ENCODE measurements around the gene PAGR1.
"Not testable (repeated sequence)": the region's sequence is repeated elsewhere in the genome, so short reads cannot be mapped to it uniquely, and the experiment has no call there.

Gene PAGR1

DNA sequence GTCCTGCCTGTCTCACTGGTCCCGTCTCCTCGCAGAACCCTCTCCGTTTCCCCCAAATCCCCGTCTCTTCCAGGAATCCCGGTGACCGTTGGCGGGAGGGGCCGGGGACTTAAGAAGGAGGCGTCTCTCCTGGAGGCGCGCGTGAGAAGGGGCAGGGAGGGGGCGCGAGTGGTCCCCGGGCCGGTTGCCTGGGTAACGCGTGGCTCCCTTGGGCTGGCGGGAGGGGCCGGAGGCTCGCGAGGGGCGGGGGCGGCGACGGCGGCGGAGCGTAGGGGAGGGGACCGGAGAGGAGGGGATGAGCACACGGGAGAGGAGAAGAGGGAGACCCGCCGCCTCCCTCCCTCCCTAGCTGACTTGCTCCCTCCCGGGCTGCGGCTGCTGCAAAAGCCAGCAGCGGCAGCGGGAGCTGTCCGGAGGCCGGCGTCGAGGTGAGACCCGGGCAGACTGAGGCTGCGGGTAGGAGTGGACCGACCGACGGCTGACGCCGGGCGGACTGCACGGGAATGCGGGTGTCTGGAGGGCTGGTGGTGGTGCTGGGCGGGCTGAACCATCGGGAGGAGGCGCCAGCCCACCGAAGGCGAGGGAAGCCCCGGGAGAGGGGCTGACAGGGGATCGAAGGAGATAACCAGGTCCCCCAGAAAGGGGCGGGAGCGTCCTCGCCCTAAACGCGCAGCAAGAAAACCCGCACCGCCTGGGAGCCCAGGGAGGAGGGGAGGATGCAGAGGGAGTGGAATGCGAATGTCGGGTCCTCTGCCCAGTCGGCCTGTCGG lies 3.9 kb upstream of the PAGR1 start, which contains the start of gene PRRT2:
TSS of gene PRRT2 (plus strand) at position 298 of the 770 bp plus-strand sequence. CDS start 862 bp downstream, outside the sequence.
- DNase-seq (ENCODE audit: low read depth in 3 of 3) = no peak

DNA sequence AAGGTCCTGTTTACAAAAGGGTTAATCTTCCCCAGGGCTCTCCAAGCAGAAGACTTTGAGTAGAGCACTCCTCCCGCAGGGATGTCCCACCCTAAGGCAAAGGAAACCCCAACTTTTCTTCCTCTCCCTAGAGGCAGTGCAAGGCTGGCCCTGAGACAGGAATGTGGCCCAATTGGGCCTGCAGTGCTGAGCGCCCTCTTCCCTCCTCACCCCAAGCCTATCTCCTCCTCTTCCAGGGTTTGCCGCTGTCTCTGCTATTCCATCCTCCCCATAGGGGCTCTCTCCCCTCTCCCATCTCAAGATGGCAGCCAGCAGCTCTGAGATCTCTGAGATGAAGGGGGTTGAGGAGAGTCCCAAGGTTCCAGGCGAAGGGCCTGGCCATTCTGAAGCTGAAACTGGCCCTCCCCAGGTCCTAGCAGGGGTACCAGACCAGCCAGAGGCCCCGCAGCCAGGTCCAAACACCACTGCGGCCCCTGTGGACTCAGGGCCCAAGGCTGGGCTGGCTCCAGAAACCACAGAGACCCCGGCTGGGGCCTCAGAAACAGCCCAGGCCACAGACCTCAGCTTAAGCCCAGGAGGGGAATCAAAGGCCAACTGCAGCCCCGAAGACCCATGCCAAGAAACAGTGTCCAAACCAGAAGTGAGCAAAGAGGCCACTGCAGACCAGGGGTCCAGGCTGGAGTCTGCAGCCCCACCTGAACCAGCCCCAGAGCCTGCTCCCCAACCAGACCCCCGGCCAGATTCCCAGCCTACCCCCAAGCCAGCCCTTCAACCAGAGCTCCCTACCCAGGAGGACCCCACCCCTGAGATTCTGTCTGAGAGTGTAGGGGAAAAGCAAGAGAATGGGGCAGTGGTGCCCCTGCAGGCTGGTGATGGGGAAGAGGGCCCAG lies 3.0 kb upstream of the PAGR1 start:
- DNase-seq (ENCODE audit: low read depth in 3 of 3) = no peak

DNA sequence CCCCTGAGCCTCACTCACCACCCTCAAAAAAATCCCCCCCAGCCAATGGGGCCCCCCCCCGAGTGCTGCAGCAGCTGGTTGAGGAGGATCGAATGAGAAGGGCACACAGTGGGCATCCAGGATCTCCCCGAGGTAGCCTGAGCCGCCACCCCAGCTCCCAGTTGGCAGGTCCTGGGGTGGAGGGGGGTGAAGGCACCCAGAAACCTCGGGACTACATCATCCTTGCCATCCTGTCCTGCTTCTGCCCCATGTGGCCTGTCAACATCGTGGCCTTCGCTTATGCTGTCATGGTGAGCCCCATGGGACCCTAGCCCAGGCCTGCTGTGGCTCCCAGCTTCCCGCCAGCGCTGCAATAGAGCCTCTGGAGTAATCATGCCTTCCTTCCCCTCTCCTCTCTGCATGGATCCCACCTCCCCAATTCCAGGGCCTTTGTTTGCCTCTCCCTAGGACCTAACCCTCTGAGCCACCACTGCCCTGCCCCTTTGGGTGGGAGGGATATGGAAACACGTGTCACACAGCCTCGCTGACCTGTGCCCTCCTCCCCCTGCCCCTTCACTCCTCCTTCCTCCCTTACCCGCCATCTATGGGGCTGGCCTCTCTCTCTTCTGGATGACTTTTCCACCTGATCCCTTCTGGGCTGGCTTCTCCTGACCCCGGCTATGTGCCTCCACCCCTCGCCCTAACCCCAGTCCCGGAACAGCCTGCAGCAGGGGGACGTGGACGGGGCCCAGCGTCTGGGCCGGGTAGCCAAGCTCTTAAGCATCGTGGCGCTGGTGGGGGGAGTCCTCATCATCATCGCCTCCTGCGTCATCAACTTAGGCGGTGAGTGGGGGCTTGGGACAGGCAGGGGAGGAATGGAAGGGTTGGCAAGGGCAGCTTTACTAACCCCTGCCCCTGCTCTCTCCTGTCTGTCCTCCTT lies 2.0 kb upstream of the PAGR1 start:
- DNase-seq (ENCODE audit: low read depth in 3 of 3) = no peak

DNA sequence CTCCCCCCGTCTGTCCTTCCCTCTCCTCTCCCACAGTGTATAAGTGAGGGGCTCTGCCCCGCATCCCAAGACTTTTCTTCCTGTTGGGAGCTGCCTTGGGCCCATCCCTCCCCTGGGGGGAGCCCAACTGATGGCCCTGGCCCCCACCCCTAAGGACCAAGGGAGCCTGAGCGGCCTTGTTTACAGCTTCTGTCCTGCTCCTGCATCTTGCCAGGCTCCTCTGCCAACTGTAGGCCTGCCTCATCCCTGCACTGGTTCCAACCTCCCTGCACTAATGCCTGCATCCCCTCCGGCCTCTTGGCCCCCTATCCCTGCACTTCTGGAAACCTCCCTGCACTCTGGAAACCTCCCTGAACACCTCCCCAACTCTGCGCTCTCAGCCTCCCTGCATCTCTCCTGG lies 1.4 kb upstream of the PAGR1 start:
- no peak for DNase-seq (ENCODE audit: low read depth in 3 of 3)

DNA sequence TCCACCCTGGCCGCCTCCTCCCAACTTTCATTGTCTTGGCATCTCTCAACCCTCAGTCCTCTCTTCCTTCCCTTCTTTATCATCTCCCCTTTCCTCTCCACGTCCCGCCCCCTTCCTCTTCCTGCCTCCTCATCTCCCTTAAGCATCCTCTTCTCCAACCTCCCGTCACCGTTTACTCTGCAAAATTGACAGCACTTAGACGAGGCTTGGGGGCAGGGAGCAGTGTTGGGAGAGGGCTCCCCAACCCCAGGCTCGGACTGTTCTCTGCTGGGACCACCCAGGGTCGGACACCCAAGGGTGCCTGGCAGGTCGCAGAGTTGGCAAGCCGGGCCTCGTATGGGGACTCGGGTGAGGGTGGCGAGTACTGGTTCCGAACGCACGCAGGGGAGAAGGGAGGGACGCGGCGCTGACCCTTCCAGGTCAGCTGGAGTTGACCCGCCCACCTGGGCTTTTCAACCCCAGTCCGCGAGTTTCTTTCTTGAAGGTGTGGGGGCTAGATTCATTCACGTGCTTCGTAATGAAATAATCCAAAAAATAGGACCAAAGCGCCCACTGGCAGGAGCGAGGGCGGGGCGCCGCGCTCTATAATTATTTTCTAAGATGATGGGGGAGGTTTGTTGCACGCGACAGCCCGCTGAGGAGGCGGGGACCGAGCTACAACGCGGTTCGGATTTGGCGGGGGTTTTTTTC lies 775 bp upstream of the PAGR1 start:
- no peak for DNase-seq (ENCODE audit: low read depth in 3 of 3)

DNA sequence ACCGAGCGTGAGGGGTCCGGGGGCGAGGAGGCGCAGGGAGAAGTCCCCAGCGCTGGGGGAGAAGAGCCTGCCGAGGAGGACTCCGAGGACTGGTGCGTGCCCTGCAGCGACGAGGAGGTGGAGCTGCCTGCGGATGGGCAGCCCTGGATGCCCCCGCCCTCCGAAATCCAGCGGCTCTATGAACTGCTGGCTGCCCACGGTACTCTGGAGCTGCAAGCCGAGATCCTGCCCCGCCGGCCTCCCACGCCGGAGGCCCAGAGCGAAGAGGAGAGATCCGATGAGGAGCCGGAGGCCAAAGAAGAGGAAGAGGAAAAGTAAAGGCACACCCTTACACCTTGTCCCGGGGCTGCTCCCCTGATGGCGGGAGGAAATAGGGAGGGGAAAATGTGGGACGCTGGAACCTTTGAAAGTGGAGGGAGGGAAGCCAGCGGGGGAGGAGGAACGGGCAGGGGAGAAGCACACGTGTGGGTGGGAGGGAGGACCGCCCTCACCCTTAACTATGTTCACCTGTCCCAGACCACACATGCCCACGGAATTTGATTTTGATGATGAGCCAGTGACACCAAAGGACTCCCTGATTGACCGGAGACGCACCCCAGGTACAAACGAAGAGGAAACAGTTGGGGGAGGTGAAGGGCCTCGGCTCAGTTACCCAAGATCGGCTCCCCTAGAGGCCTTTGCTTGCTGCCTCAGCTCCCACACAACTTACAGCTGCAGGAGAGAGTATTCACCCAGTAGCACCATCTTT lies 916 bp downstream of the PAGR1 start:
- DNase-seq (ENCODE audit: low read depth in 3 of 3) = no peak

DNA sequence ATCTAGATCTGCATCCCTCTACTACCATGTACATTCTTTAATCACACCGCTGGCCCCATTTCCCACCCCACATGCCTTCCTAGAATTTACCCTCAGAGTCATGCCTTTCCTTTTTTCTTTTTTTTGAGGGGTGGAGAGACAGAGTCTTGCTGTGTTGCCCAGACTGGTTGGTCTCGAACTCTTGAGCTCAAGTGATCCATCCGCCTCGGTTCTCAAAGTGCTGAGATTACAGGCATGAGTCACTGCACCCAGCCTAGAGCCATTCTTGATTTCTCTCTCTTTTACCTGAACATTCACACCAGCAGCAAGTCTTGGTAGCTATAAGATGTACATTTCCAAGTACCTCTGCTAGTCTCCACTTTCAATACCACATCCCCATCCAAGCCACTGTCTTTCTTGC lies 2.1 kb downstream of the PAGR1 start:
- DNase-seq (ENCODE audit: low read depth in 3 of 3) = no peak

DNA sequence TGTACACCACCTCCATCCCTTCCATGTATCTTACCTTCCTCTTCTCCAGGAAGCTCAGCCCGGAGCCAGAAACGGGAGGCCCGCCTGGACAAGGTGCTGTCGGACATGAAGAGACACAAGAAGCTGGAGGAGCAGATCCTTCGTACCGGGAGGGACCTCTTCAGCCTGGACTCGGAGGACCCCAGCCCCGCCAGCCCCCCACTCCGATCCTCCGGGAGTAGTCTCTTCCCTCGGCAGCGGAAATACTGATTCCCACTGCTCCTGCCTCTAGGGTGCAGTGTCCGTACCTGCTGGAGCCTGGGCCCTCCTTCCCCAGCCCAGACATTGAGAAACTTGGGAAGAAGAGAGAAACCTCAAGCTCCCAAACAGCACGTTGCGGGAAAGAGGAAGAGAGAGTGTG lies 3.6 kb downstream of the PAGR1 start:
- no peak for DNase-seq (ENCODE audit: low read depth in 3 of 3)

DNA sequence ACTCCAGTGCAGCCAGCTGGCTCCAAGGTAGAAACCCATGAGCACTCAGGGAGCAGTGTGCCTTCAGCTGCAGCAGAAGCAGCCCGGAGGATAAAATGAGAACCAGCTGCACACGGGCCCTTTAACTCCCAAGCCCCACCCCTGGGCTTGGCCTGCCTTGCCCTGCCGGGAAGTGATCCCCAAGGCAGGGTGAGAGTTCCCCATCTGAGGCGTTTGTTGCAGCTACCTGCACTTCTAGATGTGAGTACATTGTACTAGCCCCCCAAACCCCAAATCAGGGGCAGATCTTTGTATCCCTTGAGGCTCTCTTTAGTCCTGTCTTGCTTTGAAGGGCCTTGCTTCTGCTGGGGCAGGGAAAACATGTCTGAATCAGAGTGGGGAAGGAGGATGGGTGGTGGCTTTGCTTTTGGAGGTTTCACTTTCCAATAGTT lies 4.3 kb downstream of the PAGR1 start, which contains the start of gene MVP:
TSS of gene MVP (plus strand) at position 192 of the 431 bp plus-strand sequence. CDS start 10,088 bp downstream, outside the sequence.
- DNase-seq (ENCODE audit: low read depth in 3 of 3) = no peak

DNA sequence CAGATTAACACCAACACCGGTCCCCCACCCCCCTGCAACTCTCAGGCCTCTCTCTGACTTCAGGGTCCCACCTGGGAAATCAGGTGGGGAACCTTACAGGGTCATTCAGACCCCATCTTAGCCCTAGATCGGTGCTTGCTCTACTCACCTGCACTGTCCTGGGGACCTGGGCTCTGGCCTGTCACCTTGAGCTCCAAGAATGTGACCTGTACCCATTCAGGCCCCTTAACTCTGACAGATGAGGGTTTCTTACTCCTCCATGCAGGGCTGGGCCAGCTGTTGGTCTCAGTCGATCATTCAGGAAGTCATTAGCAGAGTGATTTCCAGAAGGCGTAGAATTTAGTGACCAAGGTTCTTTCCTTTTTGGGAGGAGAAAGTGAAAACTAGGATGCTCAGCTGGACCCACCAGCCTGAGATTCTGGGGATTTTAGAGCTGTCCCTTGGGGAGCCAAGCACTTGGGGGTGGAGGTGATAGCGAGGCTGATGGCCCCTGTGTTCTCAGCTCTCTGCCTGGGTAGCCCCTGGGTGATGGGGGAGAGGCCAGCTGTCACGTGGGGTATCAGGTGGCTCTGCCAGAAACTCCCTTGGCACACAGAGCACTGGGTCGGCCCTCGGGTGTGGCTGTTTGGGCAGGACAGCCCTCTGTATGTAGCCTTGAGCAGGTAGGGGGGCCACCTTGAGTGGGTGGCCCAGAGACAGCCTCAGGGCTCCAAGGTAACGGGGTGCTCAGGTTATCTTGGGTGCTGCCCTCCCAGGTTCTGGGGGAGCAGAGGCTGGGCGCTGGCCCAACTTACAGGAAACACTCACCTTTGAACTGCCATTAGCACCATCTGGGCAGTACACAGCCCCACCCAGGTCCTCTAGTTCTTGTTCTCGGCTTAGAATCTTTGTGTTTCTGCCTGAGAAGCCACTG lies 5.0 kb downstream of the PAGR1 start:
- DNase-seq (ENCODE audit: low read depth in 3 of 3) = no peak

DNA sequence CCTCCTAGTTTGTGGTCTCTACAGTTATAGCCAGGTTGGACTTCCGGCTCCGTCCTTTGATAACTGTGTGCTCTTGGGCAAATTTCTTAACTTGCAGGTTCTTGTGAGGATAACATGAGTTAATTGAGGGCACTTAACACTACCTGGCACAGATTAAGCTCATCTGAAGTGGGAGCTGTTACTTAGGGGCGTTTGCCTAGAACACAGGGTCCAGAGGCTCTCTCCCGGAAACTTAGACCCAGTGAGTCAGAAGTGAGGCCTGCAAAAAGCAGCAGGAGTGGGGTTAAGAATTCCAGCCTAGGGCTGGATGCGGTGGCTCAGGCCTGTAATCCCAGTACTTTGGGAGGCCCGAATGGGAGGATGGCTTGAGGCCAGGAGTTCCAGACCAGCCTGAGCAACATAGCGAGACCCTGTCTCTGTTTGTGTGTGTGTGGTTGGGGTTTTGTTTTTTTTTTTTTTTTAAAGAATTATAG lies 5.7 kb downstream of the PAGR1 start:
- DNase-seq (ENCODE audit: low read depth in 3 of 3) = no peak

DNA sequence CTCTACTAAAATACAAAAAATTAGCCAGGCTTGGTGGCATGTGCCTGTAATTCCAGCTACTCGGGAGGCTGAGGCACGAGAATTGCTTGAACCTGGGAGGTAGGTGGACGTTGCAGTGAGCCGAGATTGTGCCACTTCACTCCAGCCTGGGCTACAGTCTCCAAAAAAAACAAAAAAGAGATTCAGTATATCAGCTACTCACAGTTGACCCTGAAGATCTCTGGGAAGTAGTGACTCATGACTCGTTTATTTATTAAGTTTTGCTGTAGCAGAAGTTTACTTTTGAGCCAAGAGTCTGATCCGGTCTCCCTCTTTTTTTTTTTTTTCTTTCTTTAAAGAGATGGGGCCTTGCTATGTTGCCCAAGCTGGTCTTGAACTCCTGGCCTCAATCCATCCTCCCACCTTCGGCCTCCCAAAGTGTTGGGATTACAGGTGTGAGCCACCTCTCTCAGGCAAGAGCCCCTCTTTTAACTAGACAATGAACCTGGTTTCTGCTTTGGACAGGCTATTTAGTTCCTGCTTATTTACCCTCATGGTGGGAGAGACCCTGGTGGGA lies 8.7 kb downstream of the PAGR1 start:
- no peak for DNase-seq (ENCODE audit: low read depth in 3 of 3)

DNA sequence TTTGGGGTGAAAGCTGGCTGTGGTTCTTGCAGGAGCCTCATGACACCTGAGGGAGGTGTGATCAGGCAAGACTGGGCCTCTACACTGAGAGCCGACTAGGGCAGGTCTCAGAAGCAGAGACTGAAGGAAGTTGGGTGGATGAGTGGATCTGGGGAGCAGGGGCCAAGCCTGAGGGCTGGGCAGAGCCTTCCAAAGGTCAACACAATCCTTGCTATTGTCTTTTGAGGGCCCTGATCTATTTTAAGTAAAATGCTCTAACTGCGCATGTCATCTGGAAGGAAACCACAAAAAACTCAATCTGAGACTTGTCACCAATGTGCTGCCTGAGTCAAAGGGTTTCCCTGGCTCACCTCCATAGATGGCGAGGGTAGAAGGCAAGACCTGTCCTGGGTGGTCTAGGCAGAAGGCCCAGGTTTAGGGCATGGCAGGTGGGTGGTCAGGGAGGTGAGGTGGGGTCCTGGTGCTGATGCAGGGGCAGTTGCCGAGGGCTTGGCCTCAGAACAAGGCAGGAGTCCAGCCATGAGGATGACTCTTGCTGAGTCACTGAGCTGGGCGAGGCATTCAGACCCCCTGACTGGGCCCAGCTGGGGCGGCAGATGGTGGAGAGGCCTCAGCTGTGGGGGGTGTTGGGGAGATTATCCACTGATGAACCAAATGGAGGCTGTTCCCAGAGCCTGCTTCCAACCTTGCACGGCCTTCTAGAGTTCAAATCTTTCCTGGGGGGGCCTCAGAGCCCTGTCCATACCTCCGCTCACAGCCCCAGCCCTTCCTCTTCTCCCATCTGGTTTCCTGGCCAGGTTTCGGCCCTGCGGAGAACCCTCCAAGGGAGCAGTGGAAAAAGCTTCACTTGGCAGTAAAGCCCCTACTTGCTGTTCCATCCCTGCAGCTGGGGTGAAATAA lies 9.4 kb downstream of the PAGR1 start:
- no peak for DNase-seq (ENCODE audit: low read depth in 3 of 3)

DNA sequence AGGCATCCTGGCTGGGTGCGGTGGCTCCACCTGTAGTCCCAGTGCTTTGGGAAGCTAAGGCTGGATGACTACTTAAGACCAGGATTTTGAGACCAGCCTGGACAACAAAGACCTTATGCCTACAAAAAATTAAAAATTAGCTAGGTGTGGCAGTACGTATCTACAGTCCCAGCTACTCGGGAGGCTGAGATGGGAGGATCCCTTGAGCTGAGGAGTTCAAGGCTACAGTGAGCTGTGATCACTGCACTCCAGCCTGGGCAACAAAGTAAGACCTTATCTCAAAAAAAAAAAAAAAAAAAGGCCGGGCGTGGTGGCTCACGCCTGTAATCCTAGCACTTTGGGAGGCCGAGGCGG lies 10.4 kb downstream of the PAGR1 start:
- DNase-seq (ENCODE audit: low read depth in 3 of 3) = no peak

DNA sequence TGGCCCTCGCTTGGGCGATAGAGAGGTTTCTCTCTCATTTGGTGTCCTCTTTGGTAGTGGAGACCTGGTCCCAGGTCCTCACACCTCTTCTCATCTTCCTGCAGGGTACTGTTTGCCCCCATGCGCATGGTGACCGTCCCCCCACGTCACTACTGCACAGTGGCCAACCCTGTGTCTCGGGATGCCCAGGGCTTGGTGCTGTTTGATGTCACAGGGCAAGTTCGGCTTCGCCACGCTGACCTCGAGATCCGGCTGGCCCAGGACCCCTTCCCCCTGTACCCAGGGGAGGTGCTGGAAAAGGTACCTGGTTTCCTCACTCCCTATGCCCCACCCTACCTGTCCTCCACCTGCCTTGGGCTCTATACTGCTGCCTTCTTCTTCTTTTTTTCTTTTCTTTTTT lies 14.8 kb downstream of the PAGR1 start:
- no peak for DNase-seq (ENCODE audit: low read depth in 3 of 3)

DNA sequence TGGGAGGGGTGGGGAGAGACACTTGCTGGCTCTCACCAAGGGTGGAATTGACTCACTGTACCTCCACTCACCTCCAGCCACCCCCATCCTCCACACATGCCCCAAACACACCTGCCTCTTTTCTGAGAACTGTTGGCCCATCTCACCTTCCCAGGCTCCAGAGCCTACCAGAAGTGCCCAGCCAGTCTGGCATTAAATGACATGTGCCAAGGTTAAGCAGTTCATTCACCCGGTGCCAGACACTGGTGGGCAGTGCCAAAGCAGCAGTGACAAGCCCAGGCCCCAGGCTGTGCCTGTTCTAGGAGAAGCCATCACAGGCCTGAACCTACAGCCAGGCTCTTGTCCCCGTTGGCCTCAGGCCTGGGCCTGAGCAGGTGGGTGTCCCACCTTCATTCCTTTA lies 15.5 kb downstream of the PAGR1 start:
- DNase-seq (ENCODE audit: low read depth in 3 of 3) = no peak

DNA sequence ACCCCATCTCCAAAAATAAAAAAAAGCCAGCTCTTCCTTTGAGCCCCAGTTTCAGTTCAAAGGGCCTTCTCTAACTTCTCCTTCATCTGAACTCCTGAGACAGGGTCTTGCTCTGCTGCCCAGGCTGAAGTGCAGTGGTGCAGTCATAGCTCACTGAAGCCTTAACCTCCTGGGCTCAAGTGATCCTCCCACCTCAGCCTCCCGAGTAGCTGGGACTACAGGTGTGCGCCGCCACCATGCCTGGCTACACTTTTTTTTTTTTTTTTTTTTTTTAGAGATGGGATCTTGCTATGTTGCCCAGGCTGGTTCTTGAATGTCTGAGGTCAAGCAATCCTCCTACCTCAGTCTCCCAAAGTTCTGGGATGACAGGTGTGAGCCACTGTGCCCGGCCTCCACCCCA lies 17.3 kb downstream of the PAGR1 start:
- not testable (repeated sequence) for DNase-seq (ENCODE audit: low read depth in 3 of 3)

DNA sequence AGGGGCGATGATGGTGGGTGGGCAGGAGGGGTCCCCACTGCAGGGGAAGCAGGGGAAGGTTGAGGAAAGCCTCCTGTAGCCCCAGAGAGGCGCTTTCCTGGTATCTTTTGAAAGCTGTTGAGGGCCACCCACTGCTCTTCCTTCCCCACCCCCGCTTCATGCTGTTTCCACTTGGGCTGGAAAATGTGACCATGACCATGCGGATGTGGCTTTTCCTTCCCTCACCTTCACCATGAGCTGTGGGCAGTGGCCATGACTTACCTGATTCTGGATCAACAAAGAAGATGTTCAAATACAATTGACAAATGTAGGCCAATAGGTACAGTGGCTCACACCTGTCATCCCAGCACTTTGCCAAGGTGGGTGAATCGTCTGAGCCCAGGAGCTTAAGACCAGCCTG lies 18.1 kb downstream of the PAGR1 start:
- DNase-seq (ENCODE audit: low read depth in 3 of 3) = no peak
